ENCODE measurements around the gene TRAPPC12.
"Not testable (repeated sequence)": the region's sequence is repeated elsewhere in the genome, so short reads cannot be mapped to it uniquely, and the experiment has no call there.

TRAPPC12 gene

GRCh38 chr2:3427272-3427671, 47.8 kb downstream of the TRAPPC12 start:
- DNase-seq (ENCODE audit: low read depth), result no peak
- no peak overlapping the region for H3K4me3 ChIP-seq (ENCODE audit: low read depth, low read length)

GRCh38 chr2:3428577-3428976, 49.1 kb downstream of the TRAPPC12 start:
- no peak for DNase-seq (ENCODE audit: low read depth)
- H3K4me3 ChIP-seq (ENCODE audit: low read depth, low read length), result no peak overlapping the region

GRCh38 chr2:3429066-3429610, 49.6 kb downstream of the TRAPPC12 start:
- H3K4me3 ChIP-seq (ENCODE audit: low read depth, low read length), result no peak overlapping the region
- no peak for DNase-seq (ENCODE audit: low read depth)

GRCh38 chr2:3430172-3430571, 50.7 kb downstream of the TRAPPC12 start:
- no peak overlapping the region for H3K4me3 ChIP-seq (ENCODE audit: low read depth, low read length)
- DNase-seq (ENCODE audit: low read depth), result no peak

- no peak for DNase-seq (ENCODE audit: low read depth)
- no peak overlapping the region for H3K4me3 ChIP-seq (ENCODE audit: low read depth, low read length)
These were observed 51.4 kb downstream of the TRAPPC12 start for GRCh38 chr2:3430740-3431490.

- no peak overlapping the region for H3K4me3 ChIP-seq (ENCODE audit: low read depth, low read length)
- no peak for DNase-seq (ENCODE audit: low read depth)
These were observed 52.6 kb downstream of the TRAPPC12 start for GRCh38 chr2:3432067-3432466.

GRCh38 chr2:3432693-3433338, 53.3 kb downstream of the TRAPPC12 start:
- DNase-seq (ENCODE audit: low read depth), result no peak
- H3K4me3 ChIP-seq (ENCODE audit: low read depth, low read length), result no peak overlapping the region

GRCh38 chr2:3433339-3433699, 53.8 kb downstream of the TRAPPC12 start:
- H3K4me3 ChIP-seq (ENCODE audit: low read depth, low read length), result no peak overlapping the region
- no peak for DNase-seq (ENCODE audit: low read depth)

- DNase-seq (ENCODE audit: low read depth), result no peak
- no peak overlapping the region for H3K4me3 ChIP-seq (ENCODE audit: low read depth, low read length)
These were observed 54.4 kb downstream of the TRAPPC12 start for GRCh38 chr2:3433776-3434400.

- H3K4me3 ChIP-seq (ENCODE audit: low read depth, low read length), result no peak overlapping the region
- no peak for DNase-seq (ENCODE audit: low read depth)
These were observed 55.2 kb downstream of the TRAPPC12 start for GRCh38 chr2:3434654-3435053.

GRCh38 chr2:3435445-3435844, 56.0 kb downstream of the TRAPPC12 start:
- H3K4me3 ChIP-seq (ENCODE audit: low read depth, low read length), result no peak overlapping the region
- DNase-seq (ENCODE audit: low read depth), result no peak

- DNase-seq (ENCODE audit: low read depth), result no peak
- H3K4me3 ChIP-seq (ENCODE audit: low read depth, low read length), result no peak overlapping the region
These were observed 61.0 kb downstream of the TRAPPC12 start for GRCh38 chr2:3440477-3440876.

- H3K4me3 ChIP-seq (ENCODE audit: low read depth, low read length), result no peak overlapping the region
- no peak for DNase-seq (ENCODE audit: low read depth)
These were observed 62.0 kb downstream of the TRAPPC12 start for GRCh38 chr2:3441465-3441864.

GRCh38 chr2:3442185-3442584, 62.7 kb downstream of the TRAPPC12 start:
- no peak overlapping the region for H3K4me3 ChIP-seq (ENCODE audit: low read depth, low read length)
- DNase-seq (ENCODE audit: low read depth), result no peak

- no peak overlapping the region for H3K4me3 ChIP-seq (ENCODE audit: low read depth, low read length)
- DNase-seq (ENCODE audit: low read depth), result no peak
These were observed 63.6 kb downstream of the TRAPPC12 start for GRCh38 chr2:3443083-3443482.

GRCh38 chr2:3443506-3444084, 64.1 kb downstream of the TRAPPC12 start:
- DNase-seq (ENCODE audit: low read depth), result no peak
- no peak overlapping the region for H3K4me3 ChIP-seq (ENCODE audit: low read depth, low read length)

- no peak overlapping the region for H3K4me3 ChIP-seq (ENCODE audit: low read depth, low read length)
- no peak for DNase-seq (ENCODE audit: low read depth)
These were observed 66.4 kb downstream of the TRAPPC12 start for GRCh38 chr2:3445891-3446290.

GRCh38 chr2:3446381-3446780, 66.9 kb downstream of the TRAPPC12 start:
- no peak overlapping the region for H3K4me3 ChIP-seq (ENCODE audit: low read depth, low read length)
- no peak for DNase-seq (ENCODE audit: low read depth)

- not testable (repeated sequence) for H3K4me3 ChIP-seq (ENCODE audit: low read depth, low read length); DNase-seq (ENCODE audit: low read depth)
These were observed 67.7 kb downstream of the TRAPPC12 start for GRCh38 chr2:3447186-3447585.

GRCh38 chr2:3447789-3448317, 68.4 kb downstream of the TRAPPC12 start:
- no peak overlapping the region for H3K4me3 ChIP-seq (ENCODE audit: low read depth, low read length)
- DNase-seq (ENCODE audit: low read depth), result no peak
